ENCODE data around the gene ALK. TPM values are rescaled to one million over a fixed set of nuclear protein-coding genes. Genes with fewer than 3 reads are reported as not detected.

The ALK gene
- total RNA-seq, 4 donors from 2014 or later, result 0.32 to 0.42 TPM; not detected in 2

DNA sequence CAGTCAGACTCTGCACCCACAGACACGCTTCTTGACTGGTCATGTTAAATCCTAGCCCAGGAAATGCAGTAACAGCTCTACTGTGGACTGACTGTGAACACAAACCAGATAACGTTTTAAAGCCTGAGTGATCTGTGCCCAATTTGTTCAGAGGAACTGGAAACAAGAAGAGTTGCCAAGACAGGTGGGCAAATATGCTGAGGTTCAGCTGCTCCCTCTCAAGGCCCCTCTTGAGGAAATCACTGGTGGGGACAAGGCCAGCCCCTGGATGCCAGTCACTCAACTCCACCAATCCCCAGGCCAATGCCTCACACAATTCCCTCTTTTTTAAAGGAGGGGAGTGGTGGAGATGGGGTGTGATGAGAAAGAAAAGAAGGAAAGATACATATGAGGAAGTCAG is 261.2 kb downstream of the ALK start:
- no peak overlapping the region for H3K4me3 ChIP-seq
- no peaks in the 10 kb centered on the region for H3K9me3 ChIP-seq
- no peaks in the 10 kb centered on the region for H3K36me3 ChIP-seq
- DNase-seq (ENCODE audit: low spot score in 2 of 2), result no peak
- TF ChIP-seq POLR2A (IDR thresholded peaks at IDR 0.05) (no peak), EP300 (IDR thresholded peaks at IDR 0.05) (no peak), POLR2AphosphoS5 (IDR thresholded peaks at IDR 0.05) (no peak)
- TF ChIP-seq, protein P1, sequence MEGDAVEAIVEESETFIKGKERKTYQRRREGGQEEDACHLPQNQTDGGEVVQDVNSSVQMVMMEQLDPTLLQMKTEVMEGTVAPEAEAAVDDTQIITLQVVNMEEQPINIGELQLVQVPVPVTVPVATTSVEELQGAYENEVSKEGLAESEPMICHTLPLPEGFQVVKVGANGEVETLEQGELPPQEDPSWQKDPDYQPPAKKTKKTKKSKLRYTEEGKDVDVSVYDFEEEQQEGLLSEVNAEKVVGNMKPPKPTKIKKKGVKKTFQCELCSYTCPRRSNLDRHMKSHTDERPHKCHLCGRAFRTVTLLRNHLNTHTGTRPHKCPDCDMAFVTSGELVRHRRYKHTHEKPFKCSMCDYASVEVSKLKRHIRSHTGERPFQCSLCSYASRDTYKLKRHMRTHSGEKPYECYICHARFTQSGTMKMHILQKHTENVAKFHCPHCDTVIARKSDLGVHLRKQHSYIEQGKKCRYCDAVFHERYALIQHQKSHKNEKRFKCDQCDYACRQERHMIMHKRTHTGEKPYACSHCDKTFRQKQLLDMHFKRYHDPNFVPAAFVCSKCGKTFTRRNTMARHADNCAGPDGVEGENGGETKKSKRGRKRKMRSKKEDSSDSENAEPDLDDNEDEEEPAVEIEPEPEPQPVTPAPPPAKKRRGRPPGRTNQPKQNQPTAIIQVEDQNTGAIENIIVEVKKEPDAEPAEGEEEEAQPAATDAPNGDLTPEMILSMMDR (IDR thresholded peaks at IDR 0.05), result no peak
- no peaks in the 10 kb centered on the region for H3K27me3 ChIP-seq
- H3K27ac ChIP-seq, result no peak overlapping the region
- H3K4me1 ChIP-seq, result no peaks in the 10 kb centered on the region
- WGBS, result 94% methylated on average over 2 of the region's 2 CpGs

DNA sequence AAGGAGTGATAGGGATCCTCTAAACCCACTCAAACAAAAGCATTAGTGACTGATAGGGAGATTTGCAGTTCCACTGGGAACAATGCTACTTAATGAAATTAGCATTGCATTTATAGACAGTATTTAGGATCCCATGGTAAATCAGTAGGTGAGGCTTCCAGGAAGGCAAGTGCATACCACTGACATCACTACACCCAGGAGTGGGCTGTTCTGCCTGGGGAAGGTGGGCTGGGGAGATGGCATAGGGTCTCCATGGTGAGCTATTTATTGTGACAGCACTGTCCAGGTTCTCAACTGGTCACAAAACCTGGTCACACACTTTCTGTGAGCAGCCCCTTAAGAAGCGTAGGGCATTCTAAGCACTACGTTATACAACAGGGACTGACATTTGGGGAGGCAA is 262.2 kb downstream of the ALK start:
- Histone ChIP-seq H3K27ac (no peak overlapping the region), H3K36me3 (no peaks in the 10 kb centered on the region), H3K27me3 (no peaks in the 10 kb centered on the region), H3K9me3 (no peaks in the 10 kb centered on the region), H3K4me3 (no peak overlapping the region), H3K4me1 (no peaks in the 10 kb centered on the region)
- WGBS, result 81% methylated on average over 2 of the region's 2 CpGs
- TF ChIP-seq POLR2A (IDR thresholded peaks at IDR 0.05) (no peak), POLR2AphosphoS5 (IDR thresholded peaks at IDR 0.05) (no peak), EP300 (IDR thresholded peaks at IDR 0.05) (no peak)
- TF ChIP-seq, protein P1 (IDR thresholded peaks at IDR 0.05), result no peak
- DNase-seq (ENCODE audit: low spot score in 2 of 2), result no peak

DNA sequence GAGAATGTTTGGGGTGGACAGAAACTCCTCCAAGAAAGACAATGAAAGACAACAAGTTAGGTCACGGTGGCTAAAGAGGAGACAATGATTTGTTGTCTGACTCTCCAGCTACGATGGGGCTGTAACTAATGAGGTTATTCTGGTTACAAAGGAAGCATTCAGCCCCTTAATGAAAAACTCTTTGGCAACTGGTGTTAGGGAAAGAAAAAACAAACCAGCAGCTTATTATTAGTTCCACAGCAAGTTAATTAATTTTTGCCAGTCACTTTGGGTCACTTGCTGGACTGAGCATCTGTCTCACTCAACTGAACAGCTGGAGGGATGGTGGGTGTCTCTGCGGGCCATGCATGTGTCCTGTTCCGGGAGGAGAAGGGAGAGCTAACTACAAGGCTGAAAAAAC is 263.7 kb downstream of the ALK start:
- WGBS, result 52% methylated on average over 4 of the region's 4 CpGs
- DNase-seq (ENCODE audit: low spot score in 2 of 2), result no peak
- Histone ChIP-seq H3K4me3 (no peak overlapping the region), H3K4me1 (no peaks in the 10 kb centered on the region), H3K36me3 (no peaks in the 10 kb centered on the region), H3K27ac (no peak overlapping the region), H3K9me3 (no peaks in the 10 kb centered on the region), H3K27me3 (no peaks in the 10 kb centered on the region)
- TF ChIP-seq EP300 (IDR thresholded peaks at IDR 0.05) (no peak), POLR2AphosphoS5 (IDR thresholded peaks at IDR 0.05) (no peak), POLR2A (IDR thresholded peaks at IDR 0.05) (no peak)
- TF ChIP-seq, protein P1 (IDR thresholded peaks at IDR 0.05), result no peak

DNA sequence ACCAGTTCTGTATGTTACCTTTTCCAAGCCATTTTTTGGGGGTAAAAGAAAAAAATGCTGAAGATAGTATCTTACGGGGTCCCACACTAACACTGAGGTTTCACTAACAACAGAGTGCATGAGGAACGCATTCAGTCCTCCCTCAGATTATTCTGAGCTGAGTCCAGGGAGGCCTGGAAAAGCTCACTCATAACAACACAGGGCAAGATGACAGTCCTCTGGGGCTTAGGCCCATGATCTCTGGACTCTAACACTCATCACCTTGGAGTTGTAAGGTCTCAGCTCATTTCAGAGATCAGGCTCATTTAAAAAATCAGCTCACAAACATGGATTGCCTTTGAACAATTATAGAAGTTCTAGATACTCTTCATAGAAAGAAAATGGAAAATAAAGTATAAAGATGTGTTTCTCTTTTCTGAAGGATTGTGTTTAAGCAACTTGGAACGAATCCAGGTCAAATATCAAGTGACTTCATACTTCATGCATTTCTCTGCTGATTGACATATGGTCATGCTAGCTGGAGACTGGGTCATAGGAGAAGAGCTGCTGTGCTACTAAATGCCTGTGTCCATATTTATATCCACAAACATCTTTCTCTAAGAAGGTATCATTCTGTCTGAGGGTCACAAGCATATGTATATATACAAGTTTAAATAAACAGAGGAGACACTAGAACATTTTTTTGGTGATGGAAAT is 265.8 kb downstream of the ALK start:
- TF ChIP-seq POLR2A (IDR thresholded peaks at IDR 0.05) (no peak), EP300 (IDR thresholded peaks at IDR 0.05) (no peak), POLR2AphosphoS5 (IDR thresholded peaks at IDR 0.05) (no peak)
- TF ChIP-seq, protein P1 (IDR thresholded peaks at IDR 0.05), result no peak
- no peak overlapping the region for H3K4me3 ChIP-seq
- DNase-seq (ENCODE audit: low spot score in 2 of 2), result no peak
- H3K27me3 ChIP-seq, result no peaks in the 10 kb centered on the region
- H3K36me3 ChIP-seq, result no peaks in the 10 kb centered on the region
- WGBS, result 52% methylated on average over 3 of the region's 3 CpGs
- H3K9me3 ChIP-seq, result no peaks in the 10 kb centered on the region
- H3K4me1 ChIP-seq, result no peaks in the 10 kb centered on the region
- H3K27ac ChIP-seq, result no peak overlapping the region

DNA sequence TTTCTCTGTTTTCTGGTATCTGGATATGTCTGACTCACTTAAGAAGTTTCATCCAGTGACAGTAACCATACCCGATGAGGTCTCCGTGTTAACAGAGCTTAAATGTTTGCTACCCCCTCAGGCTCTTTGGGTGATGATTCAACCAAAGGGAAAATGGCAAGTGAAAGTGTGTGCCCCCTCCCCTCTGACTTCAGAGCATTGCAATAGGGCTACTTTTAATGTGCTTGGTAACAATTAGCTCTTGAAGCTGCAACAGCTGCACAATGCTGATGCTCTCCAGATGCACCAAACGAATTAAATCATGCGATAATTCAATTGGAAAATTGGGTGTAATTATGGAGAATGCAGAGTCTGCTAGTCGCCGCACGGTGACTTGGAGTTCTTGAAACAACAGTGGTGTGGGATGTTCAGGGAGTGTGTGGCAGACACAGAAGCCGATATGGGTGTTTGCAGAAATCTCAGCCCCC is 270.7 kb downstream of the ALK start:
- H3K4me1 ChIP-seq, result no peaks in the 10 kb centered on the region
- H3K27me3 ChIP-seq, result no peaks in the 10 kb centered on the region
- WGBS, result 68% methylated on average over 8 of the region's 8 CpGs
- TF ChIP-seq POLR2A (IDR thresholded peaks at IDR 0.05) (no peak), EP300 (IDR thresholded peaks at IDR 0.05) (no peak), POLR2AphosphoS5 (IDR thresholded peaks at IDR 0.05) (no peak)
- TF ChIP-seq, protein P1 (IDR thresholded peaks at IDR 0.05), result no peak
- H3K9me3 ChIP-seq, result peaks cover 14% of the 10 kb centered on the region
- DNase-seq (ENCODE audit: low spot score in 2 of 2), result no peak
- no peak overlapping the region for H3K27ac ChIP-seq
- no peak overlapping the region for H3K4me3 ChIP-seq
- H3K36me3 ChIP-seq, result no peaks in the 10 kb centered on the region
